WTC11 (cell line): ENCODE data around the gene RPRD1B. TPM values are rescaled to one million over a fixed set of nuclear protein-coding genes. Genes with fewer than 3 reads are reported as not detected.

ENCODE experiments used
- ATAC-seq: fragments of 200-7000 bp; cut with Tn5 transposase; 2 replicates; pipeline ENCODE4 v1.10.0; 2021; ENCODE audit warnings: mild to moderate bottlenecking, moderate library complexity
- CTCF ChIA-PET: fragments of 300-600 bp; sonication (Branson Sonifier 250); formaldehyde crosslinking; loops from one replicate; lab custom pipeline; 2021; ENCODE audit warnings: antibody characterized with exemption; lab: Charles Lee
- POLR2A ChIA-PET: fragments of 350-600 bp; sonication (Branson Sonifier 250); formaldehyde crosslinking; loops from one replicate; lab custom pipeline; 2021; ENCODE audit warnings: antibody characterized with exemption; lab: Charles Lee
- DNase-seq: peaks from one replicate; pipeline ENCODE4 v3.0.0; 2021; ENCODE audit warnings: low spot score
- H3K27ac Mint-ChIP-seq: 2 replicates; pipeline ENCODE4 v1.8.0; 2021; ENCODE audit warnings: mixed read lengths
- H3K27me3 Mint-ChIP-seq: 2 replicates; pipeline ENCODE4 v1.8.0; 2021; ENCODE audit warnings: low read depth, mild to moderate bottlenecking, moderate library complexity, mixed read lengths
- H3K36me3 Mint-ChIP-seq: 2 replicates; pipeline ENCODE4 v1.8.0; 2021; ENCODE audit warnings: mixed read lengths
- H3K4me1 Mint-ChIP-seq: 2 replicates; pipeline ENCODE4 v1.8.0; 2022; ENCODE audit warnings: mixed read lengths
- H3K4me3 Mint-ChIP-seq: 2 replicates; pipeline ENCODE4 v1.8.0; 2021; ENCODE audit warnings: mild to moderate bottlenecking, moderate library complexity, mixed read lengths
- H3K9me3 Mint-ChIP-seq: 2 replicates; pipeline ENCODE4 v1.8.0; 2021; ENCODE audit warnings: mixed read lengths
- ATF1 ChIP-seq: sonication (generic); formaldehyde crosslinking; IDR thresholded peaks from 2 replicates; pipeline ENCODE4 v1.8.1; 2023; ENCODE audit warnings: mild to moderate bottlenecking, moderate library complexity, missing genetic modification reagents
- CREM ChIP-seq: sonication (generic); formaldehyde crosslinking; IDR thresholded peaks from 2 replicates; pipeline ENCODE4 v1.8.1; 2022; ENCODE audit warnings: mild to moderate bottlenecking, missing genetic modification reagents, moderate library complexity
- FOXK1 ChIP-seq: sonication (generic); formaldehyde crosslinking; IDR thresholded peaks from 2 replicates; pipeline ENCODE4 v1.8.0; 2022; ENCODE audit warnings: mild to moderate bottlenecking, moderate library complexity, missing genetic modification reagents
- IRF1 ChIP-seq: sonication (generic); formaldehyde crosslinking; IDR thresholded peaks from 2 replicates; pipeline ENCODE4 v1.8.0; 2023; ENCODE audit warnings: missing genetic modification reagents
- JUN ChIP-seq: sonication (generic); formaldehyde crosslinking; IDR thresholded peaks from 2 replicates; pipeline ENCODE4 v1.8.0; 2023; ENCODE audit warnings: mild to moderate bottlenecking, missing genetic modification reagents
- KAT7 ChIP-seq: sonication (generic); formaldehyde crosslinking; IDR thresholded peaks from 2 replicates; pipeline ENCODE4 v1.8.1; 2023; ENCODE audit warnings: missing genetic modification reagents, mild to moderate bottlenecking, borderline replicate concordance
- MXD4 ChIP-seq: fragments of 250-450 bp; sonication (Bioruptor Pico); IDR thresholded peaks from 2 replicates; pipeline ENCODE4 v1.8.0; 2021; ENCODE audit warnings: mild to moderate bottlenecking, moderate library complexity, borderline replicate concordance
- OVOL2 ChIP-seq: fragments of 250-450 bp; sonication (Bioruptor Pico); IDR thresholded peaks from 2 replicates; pipeline ENCODE4 v1.9.0; 2021; ENCODE audit warnings: mild to moderate bottlenecking, borderline replicate concordance
- PRDM15 ChIP-seq: sonication (generic); formaldehyde crosslinking; IDR thresholded peaks from 2 replicates; pipeline ENCODE4 v1.8.0; 2022; ENCODE audit warnings: missing genetic modification reagents
- RELA ChIP-seq: sonication (generic); formaldehyde crosslinking; IDR thresholded peaks from 2 replicates; pipeline ENCODE4 v1.8.1; 2022; ENCODE audit warnings: missing genetic modification reagents, mild to moderate bottlenecking, borderline replicate concordance
- SMAD3 ChIP-seq: sonication (generic); formaldehyde crosslinking; IDR thresholded peaks from 2 replicates; pipeline ENCODE4 v1.8.0; 2022; ENCODE audit warnings: missing genetic modification reagents, mild to moderate bottlenecking, borderline replicate concordance
- SOX15 ChIP-seq: fragments of 250-450 bp; sonication (Bioruptor Pico); IDR thresholded peaks from 2 replicates; pipeline ENCODE4 v1.9.0; 2021; ENCODE audit warnings: mild to moderate bottlenecking
- TEAD4 ChIP-seq: sonication (generic); formaldehyde crosslinking; IDR thresholded peaks from 2 replicates; pipeline ENCODE4 v1.8.0; 2022; ENCODE audit warnings: mild to moderate bottlenecking, missing genetic modification reagents
- ZNF121 ChIP-seq: sonication (generic); formaldehyde crosslinking; IDR thresholded peaks from 2 replicates; pipeline ENCODE4 v1.8.0; 2023; ENCODE audit warnings: missing genetic modification reagents
- ZNF263 ChIP-seq: sonication (generic); formaldehyde crosslinking; IDR thresholded peaks from 2 replicates; pipeline ENCODE4 v1.8.1; 2022; ENCODE audit warnings: low read depth, mild to moderate bottlenecking, moderate library complexity, missing genetic modification reagents
- ZNF317 ChIP-seq: sonication (generic); formaldehyde crosslinking; IDR thresholded peaks from 2 replicates; pipeline ENCODE4 v1.8.1; 2023; ENCODE audit warnings: low read depth, mild to moderate bottlenecking, moderate library complexity, missing genetic modification reagents, borderline replicate concordance
- ZNF416 ChIP-seq: fragments of 250-450 bp; sonication (Bioruptor Pico); IDR thresholded peaks from 2 replicates; pipeline ENCODE4 v1.9.0; 2021; ENCODE audit warnings: mild to moderate bottlenecking, inconsistent platforms
- total RNA-seq: library from RNA; stranded (reverse); gene quantifications from 3 replicates; pipeline ENCODE4 v1.2.3, GENCODE V29; 2021
- TF ChIP-seq, protein P1 (sequence below): sonication (generic); formaldehyde crosslinking; IDR thresholded peaks from 2 replicates; pipeline ENCODE4 v1.8.0; 2022; ENCODE audit warnings: mild to moderate bottlenecking, missing genetic modification reagents
- TF ChIP-seq, protein P2 (sequence below): sonication (generic); formaldehyde crosslinking; IDR thresholded peaks from 2 replicates; pipeline ENCODE4 v1.8.1; 2023; ENCODE audit warnings: mild to moderate bottlenecking, missing genetic modification reagents
- TF ChIP-seq, protein P3 (sequence below): fragments of 250-450 bp; sonication (Bioruptor Pico); IDR thresholded peaks from 2 replicates; pipeline ENCODE4 v1.9.0; 2021; ENCODE audit warnings: mild to moderate bottlenecking
- TF ChIP-seq, protein P4 (sequence below): fragments of 250-450 bp; sonication (Bioruptor Pico); IDR thresholded peaks from 2 replicates; pipeline ENCODE4 v1.9.0; 2021; ENCODE audit warnings: moderate library complexity, mild to moderate bottlenecking, inconsistent platforms, borderline replicate concordance
- TF ChIP-seq, protein P5 (sequence below): sonication (generic); formaldehyde crosslinking; IDR thresholded peaks from 2 replicates; pipeline ENCODE4 v1.8.1; 2022; ENCODE audit warnings: low read depth, mild to moderate bottlenecking, moderate library complexity, missing genetic modification reagents, borderline replicate concordance
- TF ChIP-seq, protein P6 (sequence below): sonication (generic); formaldehyde crosslinking; IDR thresholded peaks from 2 replicates; pipeline ENCODE4 v1.8.1; 2022; ENCODE audit warnings: missing genetic modification reagents, borderline replicate concordance
- TF ChIP-seq, protein P7 (sequence below): sonication (generic); formaldehyde crosslinking; conservative IDR thresholded peaks from 2 replicates; pipeline ENCODE4 v1.8.1; 2022; ENCODE audit warnings: mild to moderate bottlenecking, missing genetic modification reagents

Gene RPRD1B
- total RNA-seq, 1 experiment from 2014 or later = 21.4 TPM

GRCh38 chr20:38108438-38108985 lies 75.0 kb downstream of the RPRD1B start:
- DNase-seq = no peak
- Mint-ChIP-seq H3K27me3 (no peaks in the 10 kb centered on the region), H3K36me3 (no peaks in the 10 kb centered on the region), H3K4me3 (no peak overlapping the region), H3K4me1 (peaks cover 1% of the 10 kb centered on the region; the same call in 1 of the 2 replicates), H3K27ac (no peak overlapping the region), H3K9me3 (no peaks in the 10 kb centered on the region)
- no peak for ATAC-seq
- POLR2A ChIA-PET = no interaction called here
- TF ChIP-seq OVOL2 (CRISPR knock-in tag) = no peak
- TF ChIP-seq, protein P1, sequence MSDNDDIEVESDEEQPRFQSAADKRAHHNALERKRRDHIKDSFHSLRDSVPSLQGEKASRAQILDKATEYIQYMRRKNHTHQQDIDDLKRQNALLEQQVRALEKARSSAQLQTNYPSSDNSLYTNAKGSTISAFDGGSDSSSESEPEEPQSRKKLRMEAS (CRISPR knock-in tag) = no peak
- TF ChIP-seq PRDM15 (CRISPR knock-in tag) = no peak
- no peak for TF ChIP-seq IRF1 (CRISPR knock-in tag)
- no peak for TF ChIP-seq RELA
- no peak for TF ChIP-seq ZNF317 (CRISPR knock-in tag)
- TF ChIP-seq ZNF263 (CRISPR knock-in tag) = no peak
- TF ChIP-seq, protein P2, sequence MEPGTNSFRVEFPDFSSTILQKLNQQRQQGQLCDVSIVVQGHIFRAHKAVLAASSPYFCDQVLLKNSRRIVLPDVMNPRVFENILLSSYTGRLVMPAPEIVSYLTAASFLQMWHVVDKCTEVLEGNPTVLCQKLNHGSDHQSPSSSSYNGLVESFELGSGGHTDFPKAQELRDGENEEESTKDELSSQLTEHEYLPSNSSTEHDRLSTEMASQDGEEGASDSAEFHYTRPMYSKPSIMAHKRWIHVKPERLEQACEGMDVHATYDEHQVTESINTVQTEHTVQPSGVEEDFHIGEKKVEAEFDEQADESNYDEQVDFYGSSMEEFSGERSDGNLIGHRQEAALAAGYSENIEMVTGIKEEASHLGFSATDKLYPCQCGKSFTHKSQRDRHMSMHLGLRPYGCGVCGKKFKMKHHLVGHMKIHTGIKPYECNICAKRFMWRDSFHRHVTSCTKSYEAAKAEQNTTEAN (CRISPR knock-in tag) = no peak
- CTCF ChIA-PET = interaction anchor here (2.7 kb wide), 1 partner anchor 113 kb away, joined by 15 read pairs; no protein-coding TSS in a partner anchor

DNA sequence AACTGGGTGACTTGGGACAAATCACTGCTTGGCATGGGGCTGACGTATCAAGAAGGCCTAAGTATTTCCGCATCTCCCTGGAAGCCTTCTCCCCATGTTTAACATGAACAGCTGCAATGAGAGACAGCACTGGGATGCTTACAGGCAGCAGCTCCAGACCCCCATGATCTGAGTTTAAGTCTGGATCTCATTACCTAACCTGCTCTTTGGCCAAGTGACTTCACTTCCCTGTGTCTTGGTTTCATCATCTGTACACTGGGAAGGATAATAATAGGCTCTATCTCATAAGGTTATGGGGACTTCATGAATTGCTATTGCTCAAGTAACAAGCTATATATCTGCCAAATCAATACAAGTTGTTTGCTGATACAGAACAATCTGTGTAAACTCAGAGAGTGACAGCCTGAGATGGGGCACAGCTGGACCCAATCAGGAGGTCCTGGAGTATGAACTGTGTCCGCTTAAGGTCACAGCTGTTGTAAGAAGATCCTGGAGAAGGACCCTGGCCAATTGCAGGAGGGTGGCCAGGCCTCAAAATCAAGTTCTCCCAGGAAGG lies 75.5 kb downstream of the RPRD1B start:
- CTCF ChIA-PET = interaction anchor here (0.7 to 2.7 kb wide), 2 partner anchors 113 to 213 kb away, joined by 3 to 15 read pairs; no protein-coding TSS in a partner anchor
- POLR2A ChIA-PET = no interaction called here
- no peak for ATAC-seq
- Mint-ChIP-seq H3K27me3 (no peaks in the 10 kb centered on the region), H3K4me3 (no peak overlapping the region), H3K27ac (no peak overlapping the region), H3K9me3 (no peaks in the 10 kb centered on the region), H3K4me1 (peaks cover 3% of the 10 kb centered on the region; the same call in 1 of the 2 replicates), H3K36me3 (no peaks in the 10 kb centered on the region)
- no peak for DNase-seq
- no peak for TF ChIP-seq ZNF416 (CRISPR knock-in tag)
- TF ChIP-seq, protein P3, sequence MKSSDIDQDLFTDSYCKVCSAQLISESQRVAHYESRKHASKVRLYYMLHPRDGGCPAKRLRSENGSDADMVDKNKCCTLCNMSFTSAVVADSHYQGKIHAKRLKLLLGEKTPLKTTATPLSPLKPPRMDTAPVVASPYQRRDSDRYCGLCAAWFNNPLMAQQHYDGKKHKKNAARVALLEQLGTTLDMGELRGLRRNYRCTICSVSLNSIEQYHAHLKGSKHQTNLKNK (CRISPR knock-in tag) = no peak
- TF ChIP-seq, protein P4, sequence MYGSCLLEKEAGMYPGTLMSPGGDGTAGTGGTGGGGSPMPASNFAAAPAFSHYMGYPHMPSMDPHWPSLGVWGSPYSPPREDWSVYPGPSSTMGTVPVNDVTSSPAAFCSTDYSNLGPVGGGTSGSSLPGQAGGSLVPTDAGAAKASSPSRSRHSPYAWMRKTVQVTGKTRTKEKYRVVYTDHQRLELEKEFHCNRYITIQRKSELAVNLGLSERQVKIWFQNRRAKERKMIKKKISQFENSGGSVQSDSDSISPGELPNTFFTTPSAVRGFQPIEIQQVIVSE (CRISPR knock-in tag) = no peak
- TF ChIP-seq KAT7 (CRISPR knock-in tag) = no peak
- TF ChIP-seq ATF1 = no peak
- TF ChIP-seq JUN (CRISPR knock-in tag) = no peak
- TF ChIP-seq, protein P5, sequence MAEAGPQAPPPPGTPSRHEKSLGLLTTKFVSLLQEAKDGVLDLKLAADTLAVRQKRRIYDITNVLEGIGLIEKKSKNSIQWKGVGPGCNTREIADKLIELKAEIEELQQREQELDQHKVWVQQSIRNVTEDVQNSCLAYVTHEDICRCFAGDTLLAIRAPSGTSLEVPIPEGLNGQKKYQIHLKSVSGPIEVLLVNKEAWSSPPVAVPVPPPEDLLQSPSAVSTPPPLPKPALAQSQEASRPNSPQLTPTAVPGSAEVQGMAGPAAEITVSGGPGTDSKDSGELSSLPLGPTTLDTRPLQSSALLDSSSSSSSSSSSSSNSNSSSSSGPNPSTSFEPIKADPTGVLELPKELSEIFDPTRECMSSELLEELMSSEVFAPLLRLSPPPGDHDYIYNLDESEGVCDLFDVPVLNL (CRISPR knock-in tag) = no peak
- no peak for TF ChIP-seq ZNF121
- no peak for TF ChIP-seq CREM (CRISPR knock-in tag)
- TF ChIP-seq SMAD3 (CRISPR knock-in tag) = no peak
- no peak for TF ChIP-seq TEAD4 (CRISPR knock-in tag)
- no peak for TF ChIP-seq MXD4 (CRISPR knock-in tag)
- TF ChIP-seq, protein P6, sequence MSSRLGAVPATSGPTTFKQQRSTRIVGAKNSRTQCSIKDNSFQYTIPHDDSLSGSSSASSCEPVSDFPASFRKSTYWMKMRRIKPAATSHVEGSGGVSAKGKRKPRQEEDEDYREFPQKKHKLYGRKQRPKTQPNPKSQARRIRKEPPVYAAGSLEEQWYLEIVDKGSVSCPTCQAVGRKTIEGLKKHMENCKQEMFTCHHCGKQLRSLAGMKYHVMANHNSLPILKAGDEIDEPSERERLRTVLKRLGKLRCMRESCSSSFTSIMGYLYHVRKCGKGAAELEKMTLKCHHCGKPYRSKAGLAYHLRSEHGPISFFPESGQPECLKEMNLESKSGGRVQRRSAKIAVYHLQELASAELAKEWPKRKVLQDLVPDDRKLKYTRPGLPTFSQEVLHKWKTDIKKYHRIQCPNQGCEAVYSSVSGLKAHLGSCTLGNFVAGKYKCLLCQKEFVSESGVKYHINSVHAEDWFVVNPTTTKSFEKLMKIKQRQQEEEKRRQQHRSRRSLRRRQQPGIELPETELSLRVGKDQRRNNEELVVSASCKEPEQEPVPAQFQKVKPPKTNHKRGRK (CRISPR knock-in tag) = no peak
- TF ChIP-seq, protein P7, sequence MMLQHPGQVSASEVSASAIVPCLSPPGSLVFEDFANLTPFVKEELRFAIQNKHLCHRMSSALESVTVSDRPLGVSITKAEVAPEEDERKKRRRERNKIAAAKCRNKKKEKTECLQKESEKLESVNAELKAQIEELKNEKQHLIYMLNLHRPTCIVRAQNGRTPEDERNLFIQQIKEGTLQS (CRISPR knock-in tag) = no peak
- TF ChIP-seq SOX15 (CRISPR knock-in tag) = no peak
- no peak for TF ChIP-seq FOXK1 (CRISPR knock-in tag)
